HCT116 (cell line): Measurements from ENCODE around the gene MCFD2. TPM values are rescaled to one million over a fixed set of nuclear protein-coding genes. Genes with fewer than 3 reads are reported as not detected.

Experiments used
- ATAC-seq: fragments of 200-7000 bp; cut with Tn5 transposase; 2 replicates; pipeline ENCODE4 v1.9.1; 2020; ENCODE audit warnings: mild to moderate bottlenecking, moderate library complexity
- BruUV-seq: library from RNA; stranded (reverse); fragments of 400-500 nt; replicated peaks from 2 replicates; lab custom pipeline; 2021; lab: Mats Ljungman, UMichigan
- CTCF ChIA-PET: fragments of 300-600 bp; sonication (Branson Sonifier 250); formaldehyde crosslinking; loops from one replicate; lab custom pipeline; 2021; ENCODE audit warnings: antibody characterized with exemption; lab: Charles Lee
- POLR2A ChIA-PET: fragments of 300-600, 350-600 bp; sonication (Branson Sonifier 250); formaldehyde crosslinking; loops from one replicate; lab custom pipeline; 2021; ENCODE audit warnings: antibody characterized with exemption; lab: Charles Lee
- RAD21 ChIA-PET, 2 experiments: fragments of 300-600 bp; sonication (Branson Sonifier 250); formaldehyde crosslinking; loops; one replicate each; lab custom pipeline; 2023; ENCODE audit warnings: low total read pairs in 2 of 2; ENCODE audit not compliant: uncharacterized antibody in 2 of 2, unreplicated experiment in 2 of 2, low non-redundant PET in 1 of 2; lab: Charles Lee
- DNase-seq: peaks from one replicate; pipeline ENCODE4 v3.0.0-alpha.2; 2010; ENCODE audit warnings: low read depth, low spot score
- H2AFZ ChIP-seq: fragments of 200-600 bp; shearing (Covaris generic), sonication (generic); 2 replicates; pipeline ENCODE4 v1.6.1; 2017; ENCODE audit warnings: low read depth, mixed run types, mixed read lengths, antibody characterized with exemption, low read length; ENCODE audit not compliant: poor library complexity, severe bottlenecking
- H3K27ac ChIP-seq: 2 replicates; pipeline ENCODE4 v1.5.1; 2012; ENCODE audit warnings: low read depth, low read length
- H3K27me3 ChIP-seq: fragments of 200-600 bp; sonication (generic); 2 replicates; pipeline ENCODE4 v1.6.1; 2016; ENCODE audit warnings: mixed run types, low read length, mixed read lengths; ENCODE audit not compliant: insufficient read depth
- H3K36me3 ChIP-seq, 2 experiments: fragments of 200-500 bp in 1 of 2; fragments of 200-600 bp in 1 of 2; sonication (Bioruptor generic) in 1 of 2; sonication (generic) in 1 of 2; 2 replicates each; pipeline versions ENCODE4 v1.5.1 to v1.6.1; 2014 to 2016; ENCODE audit warnings: low read length in 2 of 2, inconsistent platforms in 1 of 2, mixed read lengths in 1 of 2, mixed run types in 1 of 2; ENCODE audit not compliant: insufficient read depth in 2 of 2, control insufficient read depth in 1 of 2
- H3K4me1 ChIP-seq, 2 experiments: fragments of 200-600 bp in 1 of 2; sonication (generic) in 1 of 2; 2 replicates each; pipeline versions ENCODE4 v1.5.1 to v1.6.1; 2012 to 2017; ENCODE audit warnings: low read length in 2 of 2, inconsistent platforms in 1 of 2, mild to moderate bottlenecking in 1 of 2, mixed read lengths in 1 of 2, mixed run types in 1 of 2, moderate library complexity in 1 of 2; ENCODE audit not compliant: insufficient read depth in 2 of 2, control insufficient read depth in 1 of 2
- H3K4me2 ChIP-seq: fragments of 200-600 bp; sonication (generic); 2 replicates; pipeline ENCODE4 v1.6.1; 2017; ENCODE audit warnings: mixed run types, low read length, mixed read lengths
- H3K4me3 ChIP-seq, 2 experiments: fragments of 200-600 bp in 1 of 2; sonication (generic) in 1 of 2; replicated peaks in 1 of 2; 2 replicates each; pipeline ENCODE4 v1.5.1; 2011 to 2016; ENCODE audit warnings: low read length in 2 of 2, control low read depth in 1 of 2, low read depth in 1 of 2, mild to moderate bottlenecking in 1 of 2, mixed read lengths in 1 of 2, mixed run types in 1 of 2
- H3K79me2 ChIP-seq: fragments of 200-600 bp; sonication (generic); 2 replicates; pipeline ENCODE4 v1.6.1; 2017; ENCODE audit warnings: mild to moderate bottlenecking, mixed run types, low read length, moderate library complexity, mixed read lengths; ENCODE audit not compliant: insufficient read depth
- H3K9ac ChIP-seq: fragments of 200-600 bp; sonication (generic); 2 replicates; pipeline ENCODE4 v1.6.1; 2016; ENCODE audit warnings: low read length, mixed read lengths
- H3K9me2 ChIP-seq: fragments of 200-600 bp; sonication (generic), shearing (Covaris generic); 2 replicates; pipeline ENCODE4 v1.6.1; 2017; ENCODE audit warnings: mixed run types, mild to moderate bottlenecking, moderate library complexity; ENCODE audit not compliant: insufficient read depth
- H3K9me3 ChIP-seq, 2 experiments: fragments of 200-500 bp in 1 of 2; fragments of 200-600 bp in 1 of 2; sonication (Bioruptor generic) in 1 of 2; sonication (generic) in 1 of 2; 2 replicates each; pipeline ENCODE4 v1.6.1; 2014 to 2017; ENCODE audit warnings: low read length in 2 of 2, mixed read lengths in 2 of 2, inconsistent platforms in 1 of 2, low read depth in 1 of 2, mild to moderate bottlenecking in 1 of 2, mixed run types in 1 of 2, moderate library complexity in 1 of 2; ENCODE audit not compliant: control insufficient read depth in 1 of 2, insufficient read depth in 1 of 2
- H4K20me1 ChIP-seq: fragments of 200-600 bp; sonication (generic), shearing (Covaris generic); 2 replicates; pipeline ENCODE4 v1.6.1; 2017; ENCODE audit warnings: mixed run types, mild to moderate bottlenecking, moderate library complexity; ENCODE audit not compliant: insufficient read depth
- CEBPB ChIP-seq: IDR thresholded peaks from 2 replicates; pipeline ENCODE4 v1.6.1; 2012; ENCODE audit warnings: low read depth
- EGR1 ChIP-seq: IDR thresholded peaks from 2 replicates; pipeline ENCODE4 v1.6.1; 2012; ENCODE audit warnings: low read depth
- EZH2 ChIP-seq: fragments of 200-600 bp; sonication (generic); IDR thresholded peaks from 2 replicates; pipeline ENCODE4 v1.6.1; 2017; ENCODE audit warnings: antibody characterized with exemption, mixed run types
- POLR2A ChIP-seq: IDR thresholded peaks from 2 replicates; pipeline ENCODE4 v1.7.0; 2011; ENCODE audit warnings: borderline replicate concordance; ENCODE audit not compliant: insufficient read depth, insufficient read length; ENCODE audit errors: extremely low read depth
- SIN3A ChIP-seq: IDR thresholded peaks from 2 replicates; pipeline ENCODE4 v1.6.1; 2012; ENCODE audit warnings: low read depth
- SP1 ChIP-seq: IDR thresholded peaks from 2 replicates; pipeline ENCODE4 v1.6.1; 2012; ENCODE audit warnings: low read depth
- SRF ChIP-seq: IDR thresholded peaks from 2 replicates; pipeline ENCODE4 v1.6.1; 2012; ENCODE audit warnings: low read depth
- ZNF274 ChIP-seq: fragments of 200-500 bp; sonication (Bioruptor generic); IDR thresholded peaks from 2 replicates; pipeline ENCODE4 v1.6.1; 2014; ENCODE audit warnings: mild to moderate bottlenecking, low read depth, low read length, inconsistent platforms
- intact Hi-C: fragments of 100-400 bp; cut with micrococcal nuclease; formaldehyde crosslinking; loops from 2 replicates; pipeline ENCODE4 v1.10.0; 2022
- total RNA-seq: library from RNA; stranded (reverse); gene quantifications from one replicate; pipeline ENCODE4 v1.2.1, GENCODE V29; 2021; ENCODE audit not compliant: unreplicated experiment
- TF ChIP-seq, protein P1 (sequence below), 3 experiments: fragments of 200-600 bp in 1 of 3; sonication (generic) in 1 of 3; IDR thresholded peaks in 2 of 3; conservative IDR thresholded peaks in 1 of 3; 2 replicates each; pipeline ENCODE4 v1.5.1; 2012 to 2017; ENCODE audit warnings: low read depth in 2 of 3, low read length in 2 of 3, antibody characterized with exemption in 1 of 3, borderline replicate concordance in 1 of 3, control low read depth in 1 of 3, mild to moderate bottlenecking in 1 of 3, mixed read lengths in 1 of 3, mixed run types in 1 of 3, moderate library complexity in 1 of 3; ENCODE audit not compliant: insufficient read depth in 1 of 3
- TF ChIP-seq, protein P2 (sequence below): IDR thresholded peaks from 2 replicates; pipeline ENCODE4 v1.6.1; 2011; ENCODE audit warnings: mild to moderate bottlenecking, low read length, moderate library complexity; ENCODE audit not compliant: insufficient replicate concordance; ENCODE audit errors: extremely low read depth
- TF ChIP-seq, protein P3 (sequence below): IDR thresholded peaks from 2 replicates; pipeline ENCODE4 v1.6.1; 2012
- TF ChIP-seq, protein P4 (sequence below): IDR thresholded peaks from 2 replicates; pipeline ENCODE4 v1.6.1; 2012; ENCODE audit warnings: low read depth

The MCFD2 gene
- total RNA-seq, 1 experiment from 2014 or later = 73.9 TPM

DNA sequence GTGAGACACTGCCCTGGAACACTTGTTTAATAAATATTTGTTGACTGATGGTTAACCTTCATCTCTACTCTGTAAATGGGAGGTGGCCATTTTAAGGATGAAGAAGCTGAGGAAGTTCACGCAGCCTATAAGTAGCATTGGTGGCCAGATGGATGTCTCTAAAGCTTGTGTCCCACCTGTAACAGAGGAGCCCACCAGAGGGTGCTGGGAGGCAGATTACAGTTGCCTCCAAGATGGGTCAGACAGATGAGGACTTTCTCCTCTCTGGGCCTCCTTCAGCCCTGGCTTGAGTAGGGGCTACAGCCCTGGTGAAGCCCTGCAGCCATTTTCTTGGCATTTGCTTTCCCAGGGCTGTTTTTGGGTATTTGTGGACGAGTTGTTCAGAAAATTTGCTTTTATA is 45.0 kb upstream of the MCFD2 start:
- peak; percentile 31; the same call in 1 of the 2 replicates for ATAC-seq
- peaks cover 27 to 28% of the 10 kb centered on the region in 2 experiments for H3K4me1 ChIP-seq
- BruUV-seq = no TSS peak
- RAD21 ChIA-PET = no interaction called here
- no peak overlapping the region for H3K27ac ChIP-seq
- H3K9me2 ChIP-seq = no peaks in the 10 kb centered on the region
- TF ChIP-seq, protein P1, sequence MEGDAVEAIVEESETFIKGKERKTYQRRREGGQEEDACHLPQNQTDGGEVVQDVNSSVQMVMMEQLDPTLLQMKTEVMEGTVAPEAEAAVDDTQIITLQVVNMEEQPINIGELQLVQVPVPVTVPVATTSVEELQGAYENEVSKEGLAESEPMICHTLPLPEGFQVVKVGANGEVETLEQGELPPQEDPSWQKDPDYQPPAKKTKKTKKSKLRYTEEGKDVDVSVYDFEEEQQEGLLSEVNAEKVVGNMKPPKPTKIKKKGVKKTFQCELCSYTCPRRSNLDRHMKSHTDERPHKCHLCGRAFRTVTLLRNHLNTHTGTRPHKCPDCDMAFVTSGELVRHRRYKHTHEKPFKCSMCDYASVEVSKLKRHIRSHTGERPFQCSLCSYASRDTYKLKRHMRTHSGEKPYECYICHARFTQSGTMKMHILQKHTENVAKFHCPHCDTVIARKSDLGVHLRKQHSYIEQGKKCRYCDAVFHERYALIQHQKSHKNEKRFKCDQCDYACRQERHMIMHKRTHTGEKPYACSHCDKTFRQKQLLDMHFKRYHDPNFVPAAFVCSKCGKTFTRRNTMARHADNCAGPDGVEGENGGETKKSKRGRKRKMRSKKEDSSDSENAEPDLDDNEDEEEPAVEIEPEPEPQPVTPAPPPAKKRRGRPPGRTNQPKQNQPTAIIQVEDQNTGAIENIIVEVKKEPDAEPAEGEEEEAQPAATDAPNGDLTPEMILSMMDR (IDR thresholded peaks at IDR 0.05 in 2 of 3, conservative IDR thresholded peaks at IDR 0.05 in 1 of 3; ENCODE audit: borderline replicate concordance in 1 of 3, insufficient read depth in 1 of 3, low read depth in 2 of 3, low read length in 2 of 3) = no peak
- no peak for TF ChIP-seq POLR2A
- no peak for TF ChIP-seq EZH2
- no peak for TF ChIP-seq EGR1
- TF ChIP-seq, protein P2, sequence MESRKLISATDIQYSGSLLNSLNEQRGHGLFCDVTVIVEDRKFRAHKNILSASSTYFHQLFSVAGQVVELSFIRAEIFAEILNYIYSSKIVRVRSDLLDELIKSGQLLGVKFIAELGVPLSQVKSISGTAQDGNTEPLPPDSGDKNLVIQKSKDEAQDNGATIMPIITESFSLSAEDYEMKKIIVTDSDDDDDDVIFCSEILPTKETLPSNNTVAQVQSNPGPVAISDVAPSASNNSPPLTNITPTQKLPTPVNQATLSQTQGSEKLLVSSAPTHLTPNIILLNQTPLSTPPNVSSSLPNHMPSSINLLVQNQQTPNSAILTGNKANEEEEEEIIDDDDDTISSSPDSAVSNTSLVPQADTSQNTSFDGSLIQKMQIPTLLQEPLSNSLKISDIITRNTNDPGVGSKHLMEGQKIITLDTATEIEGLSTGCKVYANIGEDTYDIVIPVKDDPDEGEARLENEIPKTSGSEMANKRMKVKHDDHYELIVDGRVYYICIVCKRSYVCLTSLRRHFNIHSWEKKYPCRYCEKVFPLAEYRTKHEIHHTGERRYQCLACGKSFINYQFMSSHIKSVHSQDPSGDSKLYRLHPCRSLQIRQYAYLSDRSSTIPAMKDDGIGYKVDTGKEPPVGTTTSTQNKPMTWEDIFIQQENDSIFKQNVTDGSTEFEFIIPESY = no peak
- TF ChIP-seq SIN3A = no peak
- TF ChIP-seq, protein P3, sequence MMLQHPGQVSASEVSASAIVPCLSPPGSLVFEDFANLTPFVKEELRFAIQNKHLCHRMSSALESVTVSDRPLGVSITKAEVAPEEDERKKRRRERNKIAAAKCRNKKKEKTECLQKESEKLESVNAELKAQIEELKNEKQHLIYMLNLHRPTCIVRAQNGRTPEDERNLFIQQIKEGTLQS = no peak
- TF ChIP-seq, protein P4, sequence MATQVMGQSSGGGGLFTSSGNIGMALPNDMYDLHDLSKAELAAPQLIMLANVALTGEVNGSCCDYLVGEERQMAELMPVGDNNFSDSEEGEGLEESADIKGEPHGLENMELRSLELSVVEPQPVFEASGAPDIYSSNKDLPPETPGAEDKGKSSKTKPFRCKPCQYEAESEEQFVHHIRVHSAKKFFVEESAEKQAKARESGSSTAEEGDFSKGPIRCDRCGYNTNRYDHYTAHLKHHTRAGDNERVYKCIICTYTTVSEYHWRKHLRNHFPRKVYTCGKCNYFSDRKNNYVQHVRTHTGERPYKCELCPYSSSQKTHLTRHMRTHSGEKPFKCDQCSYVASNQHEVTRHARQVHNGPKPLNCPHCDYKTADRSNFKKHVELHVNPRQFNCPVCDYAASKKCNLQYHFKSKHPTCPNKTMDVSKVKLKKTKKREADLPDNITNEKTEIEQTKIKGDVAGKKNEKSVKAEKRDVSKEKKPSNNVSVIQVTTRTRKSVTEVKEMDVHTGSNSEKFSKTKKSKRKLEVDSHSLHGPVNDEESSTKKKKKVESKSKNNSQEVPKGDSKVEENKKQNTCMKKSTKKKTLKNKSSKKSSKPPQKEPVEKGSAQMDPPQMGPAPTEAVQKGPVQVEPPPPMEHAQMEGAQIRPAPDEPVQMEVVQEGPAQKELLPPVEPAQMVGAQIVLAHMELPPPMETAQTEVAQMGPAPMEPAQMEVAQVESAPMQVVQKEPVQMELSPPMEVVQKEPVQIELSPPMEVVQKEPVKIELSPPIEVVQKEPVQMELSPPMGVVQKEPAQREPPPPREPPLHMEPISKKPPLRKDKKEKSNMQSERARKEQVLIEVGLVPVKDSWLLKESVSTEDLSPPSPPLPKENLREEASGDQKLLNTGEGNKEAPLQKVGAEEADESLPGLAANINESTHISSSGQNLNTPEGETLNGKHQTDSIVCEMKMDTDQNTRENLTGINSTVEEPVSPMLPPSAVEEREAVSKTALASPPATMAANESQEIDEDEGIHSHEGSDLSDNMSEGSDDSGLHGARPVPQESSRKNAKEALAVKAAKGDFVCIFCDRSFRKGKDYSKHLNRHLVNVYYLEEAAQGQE = no peak
- TF ChIP-seq CEBPB = no peak
- no peak for TF ChIP-seq SRF
- no peak for TF ChIP-seq SP1
- no peak for TF ChIP-seq ZNF274
- no peak overlapping the region for H3K9ac ChIP-seq
- no peak overlapping the region for H3K4me2 ChIP-seq
- H3K36me3 ChIP-seq = peaks cover 2 to 4% of the 10 kb centered on the region in 2 experiments; a peak in 1 of 4 replicates
- H3K27me3 ChIP-seq = no peaks in the 10 kb centered on the region
- no peak overlapping the region for H3K4me3 ChIP-seq
- intact Hi-C loops = no loop called here
- H4K20me1 ChIP-seq = no peaks in the 10 kb centered on the region
- CTCF ChIA-PET = interaction anchor here (2.0 kb wide), 1 partner anchor 363 kb away, joined by 7 read pairs; no protein-coding TSS in a partner anchor
- no peak overlapping the region for H2AFZ ChIP-seq
- no peak for DNase-seq
- POLR2A ChIA-PET = no interaction called here
- no peaks in the 10 kb centered on the region for H3K9me3 ChIP-seq
- no peaks in the 10 kb centered on the region for H3K79me2 ChIP-seq
